ENCODE measurements around the gene TNS3.

Gene TNS3

DNA sequence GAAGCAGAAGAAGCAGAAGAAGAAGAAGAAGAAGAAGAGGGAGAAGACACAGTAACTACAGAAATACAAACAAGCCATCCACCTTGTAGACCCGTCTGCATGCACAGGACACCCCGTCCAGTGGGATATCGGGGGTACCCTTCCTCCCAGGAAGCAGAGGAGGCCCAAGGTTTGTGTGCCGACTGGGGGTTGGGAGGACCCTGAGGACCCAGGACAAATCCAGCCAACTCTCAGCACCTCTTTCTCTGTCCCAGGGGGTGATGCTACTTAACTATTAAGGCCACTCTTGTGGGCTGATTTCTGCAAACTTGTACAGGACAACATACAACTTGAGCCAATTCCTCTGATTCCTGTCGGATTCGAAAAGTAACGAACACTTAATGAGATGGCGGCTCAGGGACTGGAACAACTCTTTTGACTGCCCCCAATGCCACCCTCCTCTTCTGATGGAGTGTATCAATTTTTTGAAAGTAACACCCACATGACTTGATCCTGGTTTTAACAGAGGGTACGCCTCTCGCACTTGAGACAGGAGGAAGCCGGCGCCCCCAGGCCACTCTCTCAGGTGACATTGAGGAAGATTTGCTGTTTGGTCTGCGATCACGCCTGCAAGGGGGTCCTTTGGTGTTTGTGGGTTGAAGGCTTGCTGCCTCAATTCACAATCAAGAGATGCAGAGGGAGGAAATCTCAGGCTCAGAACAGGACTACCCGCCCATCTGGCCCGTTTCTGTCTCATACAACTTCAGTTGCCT, 192.6 kb downstream of the TNS3 start:
- TF ChIP-seq, protein P1, sequence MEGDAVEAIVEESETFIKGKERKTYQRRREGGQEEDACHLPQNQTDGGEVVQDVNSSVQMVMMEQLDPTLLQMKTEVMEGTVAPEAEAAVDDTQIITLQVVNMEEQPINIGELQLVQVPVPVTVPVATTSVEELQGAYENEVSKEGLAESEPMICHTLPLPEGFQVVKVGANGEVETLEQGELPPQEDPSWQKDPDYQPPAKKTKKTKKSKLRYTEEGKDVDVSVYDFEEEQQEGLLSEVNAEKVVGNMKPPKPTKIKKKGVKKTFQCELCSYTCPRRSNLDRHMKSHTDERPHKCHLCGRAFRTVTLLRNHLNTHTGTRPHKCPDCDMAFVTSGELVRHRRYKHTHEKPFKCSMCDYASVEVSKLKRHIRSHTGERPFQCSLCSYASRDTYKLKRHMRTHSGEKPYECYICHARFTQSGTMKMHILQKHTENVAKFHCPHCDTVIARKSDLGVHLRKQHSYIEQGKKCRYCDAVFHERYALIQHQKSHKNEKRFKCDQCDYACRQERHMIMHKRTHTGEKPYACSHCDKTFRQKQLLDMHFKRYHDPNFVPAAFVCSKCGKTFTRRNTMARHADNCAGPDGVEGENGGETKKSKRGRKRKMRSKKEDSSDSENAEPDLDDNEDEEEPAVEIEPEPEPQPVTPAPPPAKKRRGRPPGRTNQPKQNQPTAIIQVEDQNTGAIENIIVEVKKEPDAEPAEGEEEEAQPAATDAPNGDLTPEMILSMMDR (IDR thresholded peaks at IDR 0.05; ENCODE audit: borderline replicate concordance, insufficient read depth, low read depth, low read length) = no peak

DNA sequence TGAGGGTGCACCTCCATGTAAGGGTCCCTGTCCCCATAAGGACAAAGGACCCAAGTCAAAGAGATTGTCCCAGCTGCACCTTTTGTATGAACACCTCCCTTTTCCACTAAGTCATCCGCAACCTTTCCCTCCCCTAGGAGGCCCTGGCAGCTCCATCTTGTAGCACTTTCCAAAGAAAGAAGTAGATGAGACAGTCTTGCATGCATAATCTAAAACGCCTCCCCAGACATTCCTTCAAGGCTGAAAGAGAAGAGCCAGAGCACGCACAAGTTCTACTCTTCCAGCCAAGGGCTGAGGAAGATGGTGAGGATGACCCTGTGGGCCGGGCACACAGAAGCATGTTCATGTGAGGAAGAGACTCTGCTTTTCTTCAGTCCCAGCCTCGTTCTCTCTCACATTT, 194.4 kb downstream of the TNS3 start:
- TF ChIP-seq, protein P1 (IDR thresholded peaks at IDR 0.05; ENCODE audit: borderline replicate concordance, insufficient read depth, low read depth, low read length) = no peak
- no peak overlapping the region for H3K4me3 ChIP-seq (ENCODE audit: low read depth, low read length)

More for the DNA sequence above, 192.6 kb downstream of the TNS3 start:
- H3K4me3 ChIP-seq (ENCODE audit: low read depth, low read length) = no peak overlapping the region

- no peak overlapping the region for H3K4me3 ChIP-seq (ENCODE audit: low read depth, low read length)
Measured at GRCh38 chr7:47386273-47386835, 195.6 kb downstream of the TNS3 start.

DNA sequence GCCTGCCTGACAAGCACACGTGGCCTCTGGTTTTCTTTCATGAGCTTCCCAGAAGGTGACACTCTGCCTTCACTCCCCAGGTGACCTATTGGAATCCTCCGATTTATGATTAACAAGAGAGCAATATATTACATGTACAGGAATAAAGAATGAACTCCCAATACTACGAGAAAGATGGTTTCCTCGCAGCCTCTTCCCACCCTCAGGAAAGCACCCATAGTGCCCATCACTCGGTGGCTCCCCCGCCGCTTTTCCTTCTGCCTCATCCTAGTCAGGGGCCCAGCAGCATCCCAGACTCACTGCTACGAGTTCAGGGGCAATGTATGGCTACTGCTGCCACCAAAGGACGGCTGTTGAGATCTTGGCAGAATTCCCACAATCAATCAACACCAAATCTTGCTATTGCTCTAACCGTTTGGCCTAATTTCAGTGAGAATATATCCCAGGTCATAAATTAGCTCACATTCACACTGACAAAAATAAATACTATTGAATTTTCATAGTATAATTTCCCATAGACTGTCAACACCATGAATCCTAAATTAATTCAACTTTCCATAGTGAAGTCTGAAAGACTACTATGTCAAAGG, 196.3 kb downstream of the TNS3 start:
- H3K4me3 ChIP-seq (ENCODE audit: low read depth, low read length) = no peak overlapping the region
- TF ChIP-seq, protein P1 (IDR thresholded peaks at IDR 0.05; ENCODE audit: borderline replicate concordance, insufficient read depth, low read depth, low read length) = no peak

More at GRCh38 chr7:47386273-47386835, 195.6 kb downstream of the TNS3 start:
- TF ChIP-seq, protein P1 (IDR thresholded peaks at IDR 0.05; ENCODE audit: borderline replicate concordance, insufficient read depth, low read depth, low read length) = no peak

GRCh38 chr7:47384755-47385535, 197.0 kb downstream of the TNS3 start:
- TF ChIP-seq, protein P1 (IDR thresholded peaks at IDR 0.05; ENCODE audit: borderline replicate concordance, insufficient read depth, low read depth, low read length) = no peak
- H3K4me3 ChIP-seq (ENCODE audit: low read depth, low read length) = no peak overlapping the region

- H3K4me3 ChIP-seq (ENCODE audit: low read depth, low read length) = no peak overlapping the region
- TF ChIP-seq, protein P1 (IDR thresholded peaks at IDR 0.05; ENCODE audit: borderline replicate concordance, insufficient read depth, low read depth, low read length) = no peak
Measured at GRCh38 chr7:47383696-47384445, 198.0 kb downstream of the TNS3 start.

Measured in GM12875 (cell line).